Hematopoietic multipotent progenitor cell (in vitro differentiated cells): ENCODE results near the gene DEFB125. TPM values are rescaled to one million over a fixed set of nuclear protein-coding genes. Genes with fewer than 3 reads are reported as not detected.
"Not testable (repeated sequence)": the region's sequence is repeated elsewhere in the genome, so short reads cannot be mapped to it uniquely, and the experiment has no call there.

Experiments
- DNase-seq, 3 donors: peaks; one replicate each; pipeline ENCODE4 v3.0.0-alpha.2; 2011 to 2015; ENCODE audit warnings: low read depth in 2 of 3, low spot score in 2 of 3
- total RNA-seq: library from RNA; depleted of rRNA; stranded (reverse); fragments of >200 nt; gene quantifications from one replicate; pipeline ENCODE4 v1.2.3, GENCODE V29; 2012

Gene DEFB125, protein sequence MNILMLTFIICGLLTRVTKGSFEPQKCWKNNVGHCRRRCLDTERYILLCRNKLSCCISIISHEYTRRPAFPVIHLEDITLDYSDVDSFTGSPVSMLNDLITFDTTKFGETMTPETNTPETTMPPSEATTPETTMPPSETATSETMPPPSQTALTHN
- not detected for total RNA-seq

DNA sequence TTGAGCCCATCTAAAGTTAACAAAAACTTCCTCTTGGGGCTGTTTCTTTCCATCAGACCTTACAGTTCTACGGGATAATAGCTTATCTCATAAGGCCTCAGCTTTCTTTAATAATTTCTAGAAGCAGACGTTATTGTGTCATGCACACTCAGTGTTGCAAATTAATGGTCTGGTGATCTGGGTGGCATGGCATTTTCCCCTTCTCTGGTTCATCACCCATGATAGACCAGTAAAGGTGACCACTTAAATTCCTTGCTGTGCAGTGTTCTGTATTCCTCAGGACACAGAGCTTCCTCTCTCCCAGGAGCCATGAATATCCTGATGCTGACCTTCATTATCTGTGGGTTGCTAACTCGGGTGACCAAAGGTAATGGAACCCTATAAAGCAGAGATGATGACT lies at the start of gene DEFB125:
DEFB125 (plus strand) TSS at position 272 of the 400 bp plus-strand sequence; CDS start at position 310, 38 bp downstream.
- no peak for DNase-seq

DNA sequence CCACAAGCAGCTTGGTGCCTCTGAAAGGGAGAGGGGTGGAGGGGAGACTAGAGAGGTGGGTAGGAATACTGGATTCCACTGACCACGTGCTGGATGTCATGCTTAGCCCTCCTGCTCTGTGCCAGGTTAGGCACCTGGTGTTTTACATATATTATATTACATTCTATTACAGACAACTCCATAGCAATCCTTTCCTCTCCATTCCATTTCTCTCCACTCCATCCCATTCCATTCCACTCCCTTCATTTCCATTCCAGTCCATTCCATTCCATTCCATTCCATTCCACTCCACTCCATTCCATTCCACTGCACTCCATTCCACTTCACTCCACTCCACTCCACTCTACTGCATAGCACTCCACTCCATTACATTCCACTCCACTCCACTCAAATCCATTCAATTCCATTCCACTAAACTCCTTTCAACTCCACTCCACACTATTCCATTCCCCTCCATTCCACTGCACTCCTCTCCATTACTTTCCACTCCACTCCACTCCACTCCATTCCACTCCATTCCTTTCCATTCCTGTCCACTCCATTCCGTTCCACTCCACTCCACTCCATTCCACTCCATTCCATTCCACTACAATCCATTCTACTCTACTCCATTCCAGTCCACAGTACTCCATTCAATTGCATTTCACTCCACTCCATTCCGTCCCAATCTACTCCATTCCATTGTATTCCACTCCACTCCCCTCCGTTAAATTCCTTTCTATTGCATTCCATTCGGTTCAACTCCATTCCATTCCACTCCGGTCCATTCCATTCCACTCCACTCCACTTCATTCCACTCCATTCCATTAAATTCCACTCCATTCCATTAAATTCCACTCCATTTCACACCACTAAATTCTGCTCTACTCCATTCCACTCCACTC lies 27.2 kb upstream of the DEFB125 start:
- no peak for DNase-seq

DNA sequence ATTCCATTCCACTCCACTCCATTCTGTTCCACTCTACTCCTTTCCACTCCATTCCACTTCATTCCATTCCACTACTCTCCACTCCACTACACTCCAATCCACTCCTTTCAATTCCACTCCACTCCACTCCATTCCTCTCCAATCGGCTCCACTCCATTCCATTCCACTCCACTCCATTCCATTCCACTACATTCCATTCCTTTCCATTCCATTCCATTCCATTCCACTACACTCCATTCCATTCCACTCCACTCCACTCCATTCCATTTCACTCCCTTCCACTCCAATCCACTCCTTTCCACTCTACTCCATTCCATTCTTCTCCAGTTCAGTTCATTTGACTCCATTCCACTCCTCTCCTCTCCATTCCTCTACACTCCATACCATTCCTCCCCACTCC lies 26.2 kb upstream of the DEFB125 start:
- no peak for DNase-seq

DNA sequence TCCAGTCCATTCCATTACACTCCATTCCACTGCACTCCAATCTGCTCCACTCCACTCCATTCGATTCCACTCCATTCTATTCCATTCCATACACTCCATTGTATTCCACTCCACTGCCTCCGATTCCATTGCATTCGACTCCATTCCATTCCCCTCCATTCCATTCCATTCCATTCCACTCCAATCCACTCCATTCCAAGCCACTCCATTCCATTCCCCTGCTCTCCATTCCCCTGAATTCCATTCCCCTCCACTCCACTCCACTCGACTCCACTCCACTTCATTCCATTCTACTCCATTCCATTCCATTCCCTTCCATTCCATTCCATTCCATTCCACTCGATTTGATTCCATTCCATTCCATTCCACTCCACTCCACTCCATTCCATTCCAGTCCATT lies 25.7 kb upstream of the DEFB125 start:
- no peak for DNase-seq

DNA sequence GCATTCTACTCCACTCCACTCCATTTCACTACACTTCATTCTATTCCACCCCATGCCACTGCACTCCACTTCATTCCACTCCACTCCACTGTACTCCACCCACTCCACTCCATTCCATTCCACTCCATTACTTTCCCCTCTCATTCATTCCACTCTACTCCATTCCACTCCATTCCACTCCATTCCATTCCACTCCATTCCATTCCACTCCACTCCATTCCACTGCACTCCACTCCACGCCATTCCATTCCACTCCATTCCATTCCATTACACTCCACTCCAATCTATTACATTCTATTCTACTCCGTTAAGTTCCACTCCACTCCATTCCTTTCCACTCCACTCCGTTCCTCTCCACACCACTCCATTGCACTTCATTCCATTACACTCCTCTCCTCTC lies 25.0 kb upstream of the DEFB125 start:
- no peak for DNase-seq

DNA sequence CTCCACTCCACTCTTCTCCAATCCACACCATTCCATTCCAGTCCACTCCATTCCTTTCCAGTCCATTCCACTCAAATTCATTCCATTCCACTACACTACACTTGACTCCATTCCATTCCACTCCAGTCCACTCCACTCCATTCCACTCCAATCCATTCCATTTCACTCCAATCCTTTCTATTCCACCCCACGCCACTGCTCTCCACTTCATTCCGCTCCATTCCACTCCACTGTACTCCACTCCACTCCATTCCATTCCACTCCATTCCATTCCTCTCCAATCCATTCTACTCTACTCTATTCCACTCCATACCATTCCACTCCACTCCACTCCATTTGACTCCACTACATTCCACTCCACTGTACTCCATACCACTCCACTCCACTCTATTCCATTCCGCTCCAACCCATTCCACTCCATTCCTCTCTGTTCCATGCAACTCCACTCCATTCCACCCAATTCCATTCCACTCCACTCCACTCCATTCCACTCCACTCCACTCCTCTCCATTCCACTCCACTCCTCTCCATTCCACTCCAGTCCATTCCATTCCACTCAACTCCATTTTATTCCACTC lies 23.4 kb upstream of the DEFB125 start:
- DNase-seq: no peak

DNA sequence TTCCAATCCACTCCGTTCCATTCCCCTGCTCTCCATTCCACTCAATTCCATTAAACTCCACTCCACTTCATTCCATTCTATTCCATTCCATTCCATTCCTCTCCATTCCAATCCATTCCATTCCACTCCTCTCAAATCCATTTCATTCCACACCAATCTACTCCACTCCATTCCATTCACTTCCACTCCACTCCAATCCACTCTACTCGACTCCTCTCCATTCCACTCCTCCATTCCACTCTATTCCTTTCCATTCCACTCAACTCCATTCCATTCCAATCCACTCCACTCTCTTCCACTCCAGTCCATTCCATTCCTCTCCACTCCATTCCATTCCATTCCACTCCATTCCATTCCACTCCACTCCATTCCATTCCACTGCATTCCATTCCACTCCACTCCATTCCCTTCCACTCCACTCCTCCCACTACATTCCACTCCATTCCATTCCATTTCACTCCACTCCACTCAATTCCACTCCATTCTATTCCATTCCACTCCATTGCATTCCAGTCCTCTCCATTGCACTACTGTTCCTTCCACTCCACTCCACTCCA lies 22.6 kb upstream of the DEFB125 start:
- no peak for DNase-seq

DNA sequence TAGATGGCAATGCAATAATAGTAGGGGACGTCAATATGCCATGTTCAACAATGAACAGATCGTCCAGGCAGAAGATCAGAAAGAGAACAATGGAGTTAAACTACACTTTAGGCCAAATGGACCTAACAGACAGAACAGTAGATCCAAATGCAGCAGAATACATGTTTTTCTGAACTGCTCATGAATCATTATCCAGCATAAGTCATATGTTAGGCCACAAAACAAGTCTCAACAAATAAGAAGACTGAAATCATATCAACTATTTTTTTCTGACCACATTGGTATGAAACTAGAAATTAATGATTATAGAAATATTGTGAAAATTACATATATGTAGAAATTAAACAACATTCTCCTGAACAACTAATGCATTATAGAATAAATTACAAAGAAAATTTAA lies 10.2 kb upstream of the DEFB125 start:
- no peak for DNase-seq

DNA sequence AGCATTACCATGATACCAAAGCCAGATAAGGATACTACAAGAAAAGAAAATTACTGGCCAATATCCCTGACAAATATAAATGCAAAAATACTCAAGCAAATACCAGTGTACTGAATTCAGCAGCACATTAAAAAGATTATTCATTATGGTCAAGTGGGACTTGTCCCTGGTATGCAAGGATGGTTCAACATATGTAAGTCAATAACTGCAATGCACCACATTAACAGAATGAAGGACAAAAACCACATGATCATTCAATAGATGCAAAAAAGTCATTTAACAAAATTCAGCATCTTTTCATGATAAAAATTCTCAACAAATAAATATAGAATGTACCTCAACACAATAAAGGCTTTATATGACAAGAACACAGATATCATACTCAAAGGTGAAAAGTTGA lies 9.1 kb upstream of the DEFB125 start:
- DNase-seq: no peak

DNA sequence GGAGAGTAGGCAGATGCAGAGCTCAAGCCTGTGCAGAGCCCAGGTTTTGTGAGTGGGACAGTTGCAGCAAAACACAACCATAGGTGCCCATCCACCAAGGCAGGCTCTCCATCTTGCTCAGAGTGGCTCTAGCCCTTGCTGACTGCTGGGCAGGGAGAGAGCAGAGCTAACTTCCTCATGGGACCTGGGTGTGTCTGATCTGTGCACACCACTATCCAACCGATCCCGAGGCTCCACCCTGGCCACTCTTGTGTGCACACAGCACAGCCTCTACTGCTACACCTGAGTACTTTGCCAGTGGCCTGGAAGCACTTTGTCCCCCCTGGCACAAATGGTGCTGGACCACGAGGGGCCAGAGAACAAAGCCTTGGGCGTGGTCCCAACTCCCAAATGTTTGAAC lies 7.9 kb upstream of the DEFB125 start:
- DNase-seq: no peak

DNA sequence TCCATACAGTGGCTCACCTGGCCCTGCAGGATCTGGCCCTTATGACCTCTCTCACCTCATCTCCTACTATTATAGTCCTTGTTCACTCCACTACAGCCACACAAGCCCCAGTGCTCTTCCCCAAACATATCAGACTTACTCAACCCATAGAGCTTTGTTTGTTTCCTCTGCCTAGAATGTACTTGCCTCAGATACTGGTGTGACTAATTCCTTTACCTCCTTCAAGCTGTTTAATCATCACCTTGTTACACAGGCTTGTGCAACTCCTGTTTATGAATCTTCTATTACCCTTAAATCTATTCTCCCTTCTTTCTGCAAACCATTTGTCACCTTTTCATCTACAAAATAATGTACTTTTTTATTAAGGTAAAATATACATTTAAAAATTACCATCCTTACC lies 3.2 kb downstream of the DEFB125 start:
- DNase-seq: no peak

DNA sequence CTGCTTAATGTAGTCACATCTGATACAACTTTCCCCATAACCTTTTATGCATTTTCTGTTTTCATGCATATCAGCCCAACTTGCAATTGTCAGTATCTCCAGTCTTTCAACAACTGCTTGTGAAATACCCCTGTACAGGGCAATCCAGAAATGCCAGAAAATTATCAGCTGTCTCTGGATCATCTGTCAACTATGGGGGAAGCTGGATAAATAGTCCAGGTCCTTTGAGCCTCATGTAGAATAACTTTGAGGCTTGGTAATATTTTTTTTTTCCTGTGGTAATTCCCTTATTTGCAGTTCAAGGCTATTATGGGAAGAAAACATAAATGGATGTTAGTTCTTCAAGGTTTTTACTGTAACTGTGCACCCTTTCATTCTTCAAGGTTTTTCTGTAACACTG lies 6.2 kb downstream of the DEFB125 start:
- DNase-seq: no peak

DNA sequence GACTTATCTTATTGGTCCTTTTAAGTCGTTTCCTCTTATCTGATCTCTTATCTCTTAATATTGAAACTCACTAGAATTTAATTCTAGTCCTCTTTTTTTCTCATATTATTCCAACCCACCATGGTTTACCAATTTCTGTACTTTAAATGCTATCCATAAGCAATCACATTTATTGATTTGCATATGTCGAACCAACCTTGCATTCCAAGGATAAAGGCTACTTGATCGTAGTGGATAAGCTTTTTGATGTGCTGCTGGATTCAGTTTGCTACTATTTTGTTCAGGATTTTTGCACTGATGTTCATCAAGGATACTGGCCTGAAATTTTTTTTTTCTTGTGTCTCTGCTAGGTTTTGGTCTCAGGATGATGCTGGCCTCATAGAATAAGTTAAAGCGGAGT lies 7.7 kb downstream of the DEFB125 start:
- no peak for DNase-seq

DNA sequence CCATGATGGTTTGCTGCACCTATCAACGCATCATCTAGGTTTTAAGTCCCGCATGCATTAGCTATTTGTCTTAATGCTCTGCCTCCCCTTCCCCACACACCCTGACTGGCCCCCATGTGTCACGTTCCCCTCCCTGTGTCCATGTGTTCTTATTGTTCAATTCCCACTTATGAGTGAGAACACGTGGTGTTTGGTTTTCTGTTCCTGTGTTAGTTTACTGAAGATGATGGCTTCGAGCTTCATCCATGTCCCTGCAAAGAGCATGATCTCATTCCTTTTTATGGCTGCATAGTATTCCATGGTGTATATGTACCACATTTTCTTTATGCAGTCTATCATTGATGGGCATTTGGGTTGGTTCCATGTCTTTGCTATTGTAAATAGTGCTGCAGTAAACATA lies 10.2 kb downstream of the DEFB125 start:
- DNase-seq: not testable (repeated sequence)

DNA sequence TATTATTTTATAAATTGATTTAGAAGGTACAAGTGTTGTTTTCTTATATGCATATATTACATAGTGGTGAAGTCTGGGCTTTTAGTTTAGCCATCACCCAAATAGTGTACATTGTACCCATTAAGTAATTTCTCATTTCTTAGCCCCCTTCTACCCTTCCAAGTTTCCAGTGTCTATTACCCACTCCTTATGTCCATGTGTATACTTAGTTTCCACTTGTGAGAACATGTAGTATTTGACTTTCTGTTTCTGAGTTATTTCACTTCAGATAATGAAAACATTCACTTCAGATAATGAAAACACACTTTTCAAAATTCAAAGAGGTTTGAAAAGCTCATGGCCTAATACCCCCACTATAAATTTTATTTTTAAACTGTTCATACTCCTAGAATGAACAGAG lies 14.5 kb downstream of the DEFB125 start:
- DNase-seq: no peak

DNA sequence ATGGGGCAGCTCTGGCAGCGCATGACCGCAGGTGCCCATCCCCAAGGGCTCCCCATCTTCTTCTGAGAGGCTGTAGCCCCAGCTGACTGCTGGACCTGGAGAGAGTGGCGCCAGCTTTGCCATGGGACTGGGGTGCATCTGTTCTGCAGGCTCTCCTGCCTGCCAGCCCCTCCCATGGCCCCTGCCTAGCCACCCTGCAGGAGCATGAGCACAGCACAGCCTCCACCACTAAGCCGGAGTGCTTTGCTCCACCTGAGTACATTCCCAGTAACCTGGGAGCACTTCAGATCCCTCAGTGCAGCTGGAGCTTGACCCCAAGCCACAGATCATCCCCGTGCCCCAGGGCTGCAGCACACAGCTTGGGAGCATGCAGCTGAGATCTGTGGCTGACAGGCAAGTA lies 16.0 kb downstream of the DEFB125 start:
- no peak for DNase-seq

DNA sequence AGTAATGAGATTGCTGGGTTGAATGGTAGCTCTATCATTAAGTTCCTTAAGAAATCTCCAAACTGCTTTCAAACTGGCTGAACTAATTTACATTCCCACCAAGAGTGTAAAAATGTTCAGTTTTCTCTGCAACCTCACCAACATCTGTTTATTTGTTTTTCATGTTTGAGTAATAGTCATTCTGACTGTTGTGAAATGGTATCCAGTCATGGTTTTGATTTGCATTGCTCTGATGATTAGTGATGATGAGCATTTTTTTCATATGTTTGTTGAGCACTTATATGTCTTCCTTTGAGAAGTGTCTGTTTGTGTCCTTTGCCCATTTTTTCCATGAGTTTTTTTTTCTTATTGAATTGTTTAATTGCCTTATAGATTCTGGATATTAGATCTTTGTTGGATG lies 24.9 kb downstream of the DEFB125 start:
- no peak for DNase-seq

DNA sequence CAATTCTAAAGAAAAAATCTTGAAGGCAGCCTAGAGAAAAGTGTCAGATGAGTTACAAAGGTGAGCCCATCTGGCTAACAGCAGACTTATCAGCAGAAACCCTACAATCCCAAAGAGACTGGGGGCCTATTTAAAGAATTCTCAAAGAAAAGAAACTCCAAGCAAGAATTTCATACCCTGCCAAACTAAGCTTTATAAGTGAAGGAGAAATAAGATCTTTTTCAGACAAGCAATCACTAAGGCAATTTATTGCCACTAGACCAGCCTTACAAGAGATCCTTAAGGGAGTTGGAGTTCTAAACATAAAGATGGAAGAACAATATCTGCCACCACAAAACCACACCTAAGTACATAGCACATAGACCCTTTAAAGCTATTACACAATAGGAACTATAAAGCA lies 30.0 kb downstream of the DEFB125 start:
- no peak for DNase-seq

DNA sequence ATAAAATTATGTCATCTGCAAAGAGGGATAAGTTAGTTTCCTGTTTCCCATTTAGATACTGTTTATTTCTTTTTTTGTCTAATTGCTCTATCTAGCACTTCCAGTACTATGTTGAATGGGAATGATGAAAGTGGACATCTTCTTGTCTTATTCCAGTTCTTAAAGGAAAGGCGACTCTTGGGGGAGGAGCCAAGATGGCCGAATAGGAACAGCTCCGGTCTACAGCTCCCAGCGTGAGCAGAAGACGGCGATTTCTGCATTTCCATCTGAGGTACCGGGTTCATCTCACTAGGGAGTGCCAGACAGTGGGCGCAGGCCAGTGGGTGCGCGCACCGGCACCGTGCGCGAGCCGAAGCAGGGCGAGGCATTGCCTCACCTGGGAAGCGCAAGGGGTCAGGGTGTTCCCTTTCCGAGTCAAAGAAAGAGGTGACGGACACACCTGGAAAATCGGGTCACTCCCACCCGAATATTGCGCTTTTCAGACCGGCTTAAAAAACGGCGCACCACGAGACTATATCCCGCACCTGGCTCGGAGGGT lies 42.4 kb downstream of the DEFB125 start:
- not testable (repeated sequence) for DNase-seq

DNA sequence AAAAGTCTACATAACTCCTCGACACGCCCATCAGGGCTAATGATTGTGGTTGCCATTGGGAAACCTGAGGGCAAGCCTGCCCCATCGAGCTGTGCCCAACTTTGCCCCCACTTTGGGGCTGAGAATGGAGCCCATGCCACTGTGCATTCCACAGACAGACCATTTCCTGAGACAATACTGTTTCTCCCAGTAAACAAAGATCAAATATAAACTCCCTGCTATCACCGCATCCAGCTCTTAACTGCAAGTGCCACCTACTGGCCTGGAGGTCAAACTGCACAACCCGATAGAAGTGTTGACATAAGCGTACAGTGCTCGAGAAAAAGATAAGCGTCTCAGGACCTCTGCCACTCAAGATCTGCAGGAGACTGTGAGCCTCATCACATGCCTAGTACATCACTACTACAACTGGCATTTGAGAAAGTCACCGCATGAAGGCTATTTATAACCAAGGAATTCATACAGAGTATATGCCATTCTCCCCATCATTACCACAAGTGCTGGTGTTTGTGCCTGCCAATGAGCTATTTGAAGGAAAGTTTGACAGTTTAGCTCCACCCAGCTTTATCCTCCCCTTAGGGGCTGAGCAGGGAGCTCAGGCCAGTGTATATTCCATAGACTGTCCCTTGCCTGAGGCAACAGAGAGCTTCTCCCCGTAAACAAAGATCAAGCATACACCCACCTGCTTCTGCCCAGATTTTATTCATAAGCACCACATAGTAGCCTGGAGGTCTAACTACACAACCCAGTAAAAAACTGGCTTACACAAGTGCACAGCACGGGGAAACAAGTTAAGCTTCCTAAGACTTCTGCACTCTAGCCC lies 50.4 kb downstream of the DEFB125 start:
- no peak for DNase-seq

DNA sequence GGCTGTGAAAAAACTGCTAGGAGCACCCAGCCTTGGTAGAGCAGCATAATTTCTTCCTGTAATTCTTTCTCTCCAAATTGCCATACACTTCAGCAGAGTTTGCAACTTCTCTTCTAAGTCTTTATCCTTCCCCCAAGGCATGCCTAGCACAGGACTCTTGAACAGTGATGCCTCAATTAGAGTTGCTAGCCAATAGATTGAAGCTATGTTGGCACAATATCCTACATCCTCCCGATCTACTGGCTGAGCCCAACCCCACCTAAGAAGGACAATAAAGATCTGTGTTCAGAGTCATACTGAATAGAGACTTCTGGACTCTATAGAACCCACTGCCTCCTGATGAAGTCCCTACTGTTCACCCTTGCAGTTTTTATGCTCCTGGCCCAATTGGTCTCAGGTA lies 54.8 kb downstream of the DEFB125 start, which contains the start of gene DEFB126:
DEFB126 (plus strand) TSS at position 301 of the 400 bp plus-strand sequence; CDS start at position 340, 39 bp downstream.
- DNase-seq: no peak
